HG03280 (cell line): ENCODE results near the gene PKN2.

Source experiments
- ATAC-seq: cut with Tn5 transposase; IDR thresholded peaks from one replicate; pipeline ENCODE4 v1.9.1; 2021; ENCODE audit warnings: mild to moderate bottlenecking, moderate library complexity; ENCODE audit not compliant: unreplicated experiment

PKN2 gene

DNA sequence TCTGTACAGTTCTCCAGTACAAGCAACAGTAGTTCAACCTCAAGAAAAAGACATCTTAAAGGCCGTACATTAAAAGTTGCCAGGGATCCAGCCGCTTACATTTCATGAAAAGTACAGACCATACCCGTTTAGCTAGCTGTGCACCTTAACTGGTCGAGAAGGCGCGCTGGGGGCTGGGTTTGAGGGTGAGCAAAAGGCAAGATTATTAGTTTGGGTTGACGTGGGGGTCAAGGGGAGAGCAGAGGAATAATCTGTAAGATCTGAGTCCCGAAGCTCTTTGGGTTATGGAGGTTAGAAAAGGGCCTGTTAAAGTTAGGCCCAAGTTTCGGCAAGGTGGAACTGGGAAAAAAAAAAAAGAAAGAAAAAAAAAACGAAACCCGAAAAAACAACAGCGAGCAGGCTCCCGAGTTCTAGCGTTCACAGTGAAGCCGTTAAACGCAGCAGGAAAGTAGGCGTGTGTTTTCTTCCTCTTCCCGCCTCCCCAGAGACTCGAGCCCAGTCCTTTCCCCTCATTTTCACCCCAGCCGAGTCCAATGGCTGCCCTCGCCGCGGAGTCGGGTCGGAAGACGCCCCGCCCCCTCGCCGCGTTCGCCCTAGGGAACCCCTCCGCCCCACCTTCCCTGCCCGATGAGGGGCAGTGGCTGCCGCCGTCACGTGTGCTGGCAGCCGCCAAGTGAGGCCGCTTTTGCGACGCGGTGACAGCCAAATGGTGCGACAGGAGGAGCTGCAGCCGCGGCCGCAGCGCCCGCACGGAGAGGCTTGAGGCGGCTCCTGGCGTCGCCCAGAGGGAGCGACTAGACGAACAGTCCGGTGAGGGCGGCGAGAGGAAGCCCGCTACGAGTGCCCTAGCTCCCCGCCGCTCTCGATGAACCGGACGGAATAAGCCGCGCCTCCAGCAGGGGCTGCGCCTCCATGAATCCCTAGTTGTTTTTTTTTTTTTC lies at the start of gene PKN2:
TSS of gene PKN2 (plus strand) at position 733 of the 941 bp plus-strand sequence. CDS start 308 bp downstream, outside the sequence.
- peak; percentile 90 for ATAC-seq

DNA sequence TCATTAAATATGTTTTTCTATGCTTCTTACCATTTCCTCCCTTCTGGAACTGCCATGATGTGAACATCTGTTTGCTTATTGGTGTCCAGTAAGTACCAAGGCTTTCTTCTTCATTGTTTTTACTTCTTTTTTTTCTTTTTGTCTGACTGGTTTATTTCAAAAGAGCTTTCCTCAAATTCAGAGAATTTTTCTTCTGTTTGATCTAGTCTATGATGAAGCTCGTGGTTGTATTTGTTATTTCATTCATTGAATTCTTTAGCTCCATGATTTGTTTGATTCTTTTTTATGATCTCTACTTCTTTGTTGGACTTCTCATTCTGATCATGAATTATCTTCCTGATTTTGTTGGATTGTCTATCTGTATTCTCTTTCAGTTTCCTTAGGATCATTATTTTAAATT lies 49.5 kb upstream of the PKN2 start:
- ATAC-seq: no peak

DNA sequence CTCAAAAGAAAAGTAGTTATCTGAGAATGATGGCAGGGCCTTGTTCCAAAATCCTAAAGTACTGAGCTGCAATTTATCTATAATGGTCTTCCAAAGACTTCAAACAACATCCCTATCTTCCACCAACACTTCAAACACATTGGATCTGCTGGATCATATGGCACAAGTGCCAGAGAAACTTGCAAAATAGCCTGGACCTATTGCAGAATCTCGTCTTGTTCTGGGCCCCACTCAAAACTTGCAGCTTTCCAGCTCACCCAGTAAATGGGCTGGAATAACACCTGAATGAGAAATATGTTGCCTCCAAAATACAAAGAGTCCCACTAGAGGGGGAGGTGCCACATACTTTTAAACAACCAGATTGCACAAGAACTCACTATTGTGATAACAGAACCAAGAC lies 44.0 kb upstream of the PKN2 start:
- ATAC-seq: no peak

DNA sequence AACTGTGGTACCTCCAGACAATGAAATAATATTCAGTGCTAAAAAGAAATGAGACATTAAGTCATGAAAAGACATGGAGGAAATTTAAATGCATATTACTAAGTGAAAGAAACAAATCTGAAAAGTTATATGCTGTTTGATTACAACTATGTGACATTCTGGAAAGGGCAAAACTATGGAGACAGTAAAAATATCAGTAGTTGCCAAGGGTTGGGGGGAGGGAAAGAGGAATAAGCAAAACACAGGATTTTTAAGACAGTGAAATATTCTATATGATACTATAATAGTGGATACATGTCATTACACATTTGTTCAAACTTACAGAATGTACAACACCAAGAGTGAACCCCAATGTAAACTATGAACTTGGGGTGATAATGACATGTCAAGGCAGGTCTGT lies 38.2 kb upstream of the PKN2 start:
- no peak for ATAC-seq

DNA sequence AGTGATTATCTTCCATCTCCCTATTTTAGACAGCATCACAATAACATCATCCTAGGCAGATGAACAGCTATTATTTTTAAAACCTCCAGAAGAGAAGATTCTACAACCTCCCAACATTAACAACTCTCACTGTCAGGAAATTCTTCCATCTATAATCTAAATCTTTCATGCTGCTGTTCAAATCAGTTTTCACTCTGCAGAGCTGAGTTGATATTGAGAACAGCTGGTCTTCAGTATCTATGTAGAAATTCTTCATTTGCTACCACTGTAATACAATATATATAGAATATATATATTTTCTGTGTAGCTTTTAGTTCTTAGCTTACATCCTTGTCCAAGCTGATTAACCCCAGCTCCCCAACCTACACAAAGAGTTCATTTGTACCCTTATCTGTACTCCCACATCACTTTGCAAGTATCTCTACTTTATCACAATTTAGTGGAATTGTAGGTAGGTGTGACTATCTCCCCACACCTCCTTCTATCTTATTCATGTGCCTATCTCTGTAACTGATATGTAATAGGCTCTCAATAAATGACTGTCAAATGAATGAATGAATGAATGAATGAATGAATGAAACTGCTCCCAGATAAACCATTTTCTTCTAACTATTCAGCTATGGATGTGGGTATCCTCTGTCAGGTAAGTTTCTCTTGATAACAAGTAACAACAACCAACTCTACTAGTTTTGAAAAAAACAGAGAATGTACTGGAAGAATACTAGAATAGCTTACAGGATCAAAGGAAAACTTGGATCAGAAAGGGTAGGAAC lies 37.4 kb upstream of the PKN2 start:
- no peak for ATAC-seq

DNA sequence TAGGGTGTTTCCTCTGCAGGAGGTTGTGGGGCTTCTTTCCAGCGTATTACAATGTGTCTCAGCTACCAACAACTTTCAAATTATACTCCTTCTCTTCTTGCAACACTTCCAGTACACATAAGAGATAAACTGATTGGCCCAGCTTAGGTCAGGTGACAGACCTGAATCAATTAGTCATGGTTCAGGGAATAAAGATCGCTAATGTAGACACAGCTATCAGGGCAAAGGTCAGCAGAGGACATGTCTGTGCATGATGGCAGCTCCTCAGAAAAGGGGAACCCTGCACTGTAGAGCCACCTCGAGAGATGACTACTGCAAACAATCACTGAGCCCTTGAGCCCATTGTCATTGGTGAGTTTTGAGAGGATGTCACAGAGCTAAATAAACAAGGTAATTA lies 36.8 kb upstream of the PKN2 start:
- peak; percentile 56 for ATAC-seq

DNA sequence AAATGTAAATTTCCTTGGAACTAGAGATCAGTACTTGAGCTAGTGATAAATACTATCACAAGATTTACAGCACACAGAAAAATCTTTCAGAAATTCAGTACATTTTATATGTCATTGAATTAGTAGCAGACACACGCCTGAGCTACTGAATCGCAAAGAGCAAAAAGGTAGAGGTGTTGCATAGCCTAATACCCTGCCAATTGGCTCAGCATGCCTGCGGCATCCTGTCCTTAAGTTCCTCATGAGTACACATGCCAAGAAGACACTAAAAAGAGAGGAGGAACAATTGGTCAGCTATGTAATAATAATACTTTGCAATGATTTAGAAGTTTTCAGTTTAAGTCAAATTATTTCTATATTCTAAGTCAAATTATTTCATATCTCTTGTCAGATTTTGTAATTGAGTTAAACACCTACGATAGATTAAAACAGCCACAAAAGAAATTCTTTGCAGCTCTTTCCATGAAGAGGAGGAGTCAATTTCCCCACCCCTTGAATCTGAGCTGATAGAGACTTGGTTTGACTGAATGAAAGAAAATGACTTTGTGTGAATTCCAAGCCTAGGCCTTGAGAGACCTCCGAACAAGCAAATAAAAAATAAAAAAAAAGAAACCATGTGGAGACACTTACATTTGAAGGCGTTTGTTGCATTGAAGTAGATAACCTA lies 36.2 kb upstream of the PKN2 start:
- no peak for ATAC-seq

DNA sequence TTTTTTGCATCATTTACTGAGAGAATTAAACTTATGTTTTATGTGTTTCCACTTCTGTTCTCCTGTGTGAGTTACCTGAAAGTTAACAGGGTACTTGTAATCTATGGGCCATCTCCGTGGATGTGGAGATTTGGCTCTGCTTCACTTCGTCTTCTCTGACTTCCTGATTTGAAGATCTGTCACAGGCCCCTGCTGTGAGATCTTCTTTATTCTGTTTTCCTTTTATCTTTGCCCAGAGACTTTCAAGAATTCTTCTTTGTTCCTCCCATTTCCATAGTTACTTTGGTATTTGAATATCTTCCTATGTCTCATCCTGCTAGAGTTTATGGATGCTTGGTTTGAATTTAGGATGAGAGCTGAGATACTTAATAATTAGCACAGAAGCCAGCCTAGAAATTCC lies 35.4 kb upstream of the PKN2 start:
- ATAC-seq: no peak

DNA sequence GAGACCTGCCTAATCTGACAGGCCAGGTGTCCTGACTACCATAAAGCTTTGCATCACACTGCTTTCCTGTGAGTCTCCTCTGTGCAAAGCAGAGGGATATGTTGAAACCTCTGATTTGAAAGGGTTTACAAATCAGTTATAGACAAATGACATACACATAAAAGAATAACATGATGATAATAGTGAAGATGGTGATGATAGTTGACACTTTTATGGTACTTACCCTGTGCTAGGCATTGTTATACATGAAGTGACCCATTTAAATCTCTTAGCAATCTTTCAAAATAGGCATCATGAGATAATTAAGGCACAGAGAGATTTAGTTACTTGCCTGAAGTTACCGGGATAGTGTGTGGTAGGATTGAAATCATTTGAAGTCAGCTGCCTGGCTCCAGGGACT lies 34.1 kb upstream of the PKN2 start:
- no peak for ATAC-seq

DNA sequence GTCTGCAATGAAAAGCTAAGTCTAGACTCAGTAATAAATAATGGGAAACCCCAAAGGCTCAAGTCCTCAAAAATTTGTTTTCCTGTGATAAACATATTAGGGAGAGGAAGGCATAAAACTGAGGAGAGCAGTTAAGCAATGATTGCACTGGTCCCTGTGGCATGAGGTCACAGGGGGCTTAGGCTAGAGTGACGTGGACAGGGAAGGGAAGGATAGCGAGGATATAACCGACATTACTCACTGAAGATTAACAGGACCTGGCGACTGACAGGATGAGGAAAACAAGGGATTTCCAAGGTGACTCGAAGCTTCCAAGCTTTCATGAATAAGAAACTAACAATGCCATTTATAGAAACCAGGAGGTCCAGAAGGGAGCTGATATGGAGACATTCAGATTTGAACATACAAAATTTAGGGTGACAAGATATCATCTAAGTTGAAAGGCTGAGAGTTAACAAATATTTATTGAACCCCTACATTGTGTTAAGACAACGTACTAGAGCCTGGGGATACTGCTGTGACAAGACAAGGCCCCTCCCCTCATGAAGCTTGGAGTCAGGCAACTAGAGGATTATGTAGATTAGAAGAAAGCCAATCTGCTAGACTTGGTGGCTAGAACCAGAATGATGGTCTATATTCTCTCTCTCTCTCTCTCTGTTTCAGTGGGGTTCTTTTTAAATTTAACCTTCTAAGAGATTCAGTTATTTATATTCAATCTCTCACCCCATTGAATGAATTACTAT lies 33.2 kb upstream of the PKN2 start:
- ATAC-seq: no peak

DNA sequence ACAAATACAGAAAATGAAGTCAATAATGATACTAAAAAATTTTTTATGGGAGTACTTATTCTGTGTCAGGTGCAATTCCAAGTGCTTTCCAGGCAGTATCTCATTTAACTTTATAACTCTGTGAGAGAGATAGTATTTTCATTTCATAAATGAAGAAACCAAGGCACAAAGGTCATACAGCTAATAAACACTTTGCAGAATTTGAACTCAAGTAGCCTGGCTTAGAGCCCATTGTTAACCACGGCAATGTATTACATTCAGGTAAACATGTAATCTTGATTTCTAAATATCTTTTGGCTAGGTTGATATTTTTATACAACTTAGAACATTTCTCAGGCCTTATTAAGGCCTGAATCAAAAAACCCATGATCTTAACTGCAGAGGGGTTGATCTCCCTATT lies 28.9 kb upstream of the PKN2 start:
- no peak for ATAC-seq

DNA sequence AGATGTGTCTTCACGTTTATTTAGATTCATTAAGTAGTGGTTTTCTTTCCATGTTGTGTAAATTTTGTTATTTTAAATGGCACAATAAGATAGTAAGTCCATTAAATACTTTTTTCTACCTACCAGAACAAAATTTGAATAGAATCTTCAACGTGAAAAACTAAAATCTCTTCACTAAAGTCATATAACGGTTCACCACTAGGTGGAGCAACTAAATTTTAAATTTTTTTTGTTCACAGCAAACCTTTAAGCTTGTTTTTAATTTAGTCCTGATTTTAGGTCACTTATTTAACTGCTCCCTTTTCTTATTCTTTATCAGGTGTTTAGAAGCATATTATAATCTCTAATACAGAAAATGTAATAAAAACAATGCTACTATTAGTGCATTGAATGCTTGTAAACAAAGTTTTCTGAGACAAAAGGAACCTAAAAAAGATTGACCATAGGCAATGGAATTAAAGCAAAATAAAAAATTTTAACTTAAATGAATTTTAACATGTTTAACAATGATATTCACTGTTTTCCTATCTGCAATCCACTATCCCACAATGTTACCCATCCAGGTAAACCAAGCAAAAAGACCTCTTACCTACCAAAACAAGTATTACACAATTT lies 28.3 kb upstream of the PKN2 start:
- ATAC-seq: no peak

DNA sequence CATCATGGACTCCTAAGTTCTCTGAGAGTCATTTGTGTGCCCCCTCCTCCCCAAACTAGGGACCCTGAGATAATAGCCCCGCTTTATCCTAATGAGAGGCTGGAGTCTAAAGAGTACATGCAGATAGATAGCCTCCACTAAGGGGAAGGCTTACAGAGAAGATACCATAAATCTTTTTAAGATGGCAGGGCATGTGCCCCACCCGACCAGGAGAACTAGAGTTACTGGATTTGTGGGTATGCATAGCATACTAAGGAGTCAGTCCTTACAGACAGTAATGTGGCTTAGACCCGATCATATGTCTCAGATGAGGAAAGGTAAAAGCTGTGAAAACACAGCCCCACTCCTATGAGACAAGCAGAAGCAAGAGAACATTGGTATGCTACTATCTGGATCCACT lies 25.7 kb upstream of the PKN2 start:
- no peak for ATAC-seq

DNA sequence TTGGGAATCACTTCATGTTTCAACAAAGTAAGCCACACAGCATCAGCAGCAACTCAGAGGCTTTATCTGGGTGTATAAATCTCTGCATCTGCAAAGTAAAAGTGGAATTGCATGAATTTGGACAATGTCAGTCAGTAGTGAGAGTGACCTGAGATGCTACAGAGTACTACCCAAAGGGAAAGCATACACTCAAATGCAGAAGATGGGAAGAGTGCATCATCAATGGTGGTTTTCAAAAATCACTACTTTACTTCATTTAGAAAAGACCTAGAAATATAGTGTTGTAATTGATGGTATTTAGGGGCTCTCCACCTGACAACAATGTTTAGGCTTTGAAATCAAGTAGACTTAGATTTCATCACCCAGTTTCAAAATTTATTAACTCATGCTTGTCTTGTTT lies 24.5 kb upstream of the PKN2 start:
- no peak for ATAC-seq

DNA sequence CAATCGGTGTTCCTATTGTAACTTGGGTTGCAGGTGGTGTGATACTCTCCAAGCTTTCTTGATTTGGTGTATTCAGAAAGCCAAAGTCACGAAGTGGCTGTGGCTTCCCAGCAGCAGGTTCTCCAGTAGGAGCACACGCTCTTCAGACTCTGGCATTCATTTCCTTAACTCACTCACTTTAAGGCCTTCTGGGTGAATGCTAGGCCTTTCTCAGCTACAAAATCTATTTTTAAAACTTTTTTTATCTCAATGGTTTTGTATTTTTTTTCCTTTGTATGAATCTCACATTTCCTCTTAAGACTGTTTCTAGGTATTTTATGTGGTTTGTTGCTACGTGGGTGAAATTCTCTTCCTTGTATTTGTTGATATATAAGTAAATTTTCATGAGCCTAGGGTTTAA lies 22.9 kb upstream of the PKN2 start:
- no peak for ATAC-seq

DNA sequence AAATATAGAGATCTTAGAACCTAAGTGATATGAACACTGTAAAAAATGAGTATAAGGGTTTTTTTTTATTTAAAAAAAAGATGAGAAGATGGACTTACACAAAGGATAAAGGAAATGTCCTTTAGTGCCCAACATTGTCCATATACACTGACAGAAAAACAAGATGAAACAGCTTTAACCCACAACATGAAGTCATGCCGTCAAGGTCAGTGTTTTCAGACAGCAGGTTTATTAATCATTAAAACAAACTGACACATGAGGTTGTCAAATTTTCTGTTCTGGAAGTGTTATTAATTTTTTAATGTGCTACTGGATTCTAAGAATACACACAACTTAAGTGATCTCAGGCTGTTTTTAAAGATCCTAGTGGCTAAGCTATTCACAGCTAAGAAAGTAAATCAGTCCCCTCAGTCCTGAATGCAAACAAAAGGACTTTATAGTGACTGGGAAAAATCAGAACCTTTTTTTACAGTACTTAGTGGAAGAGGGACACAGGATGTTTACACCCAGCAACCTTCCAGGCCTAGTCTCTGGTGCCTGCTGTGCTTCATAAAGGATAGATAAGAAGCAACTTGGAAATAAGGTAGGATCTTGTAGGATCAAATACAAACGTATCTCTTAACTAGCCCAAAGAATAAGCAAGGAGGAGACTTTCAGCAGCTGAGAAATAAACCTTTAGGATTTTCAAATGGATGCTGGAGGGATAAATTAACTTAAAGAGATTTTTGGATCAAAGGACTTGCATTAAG lies 21.9 kb upstream of the PKN2 start:
- no peak for ATAC-seq

DNA sequence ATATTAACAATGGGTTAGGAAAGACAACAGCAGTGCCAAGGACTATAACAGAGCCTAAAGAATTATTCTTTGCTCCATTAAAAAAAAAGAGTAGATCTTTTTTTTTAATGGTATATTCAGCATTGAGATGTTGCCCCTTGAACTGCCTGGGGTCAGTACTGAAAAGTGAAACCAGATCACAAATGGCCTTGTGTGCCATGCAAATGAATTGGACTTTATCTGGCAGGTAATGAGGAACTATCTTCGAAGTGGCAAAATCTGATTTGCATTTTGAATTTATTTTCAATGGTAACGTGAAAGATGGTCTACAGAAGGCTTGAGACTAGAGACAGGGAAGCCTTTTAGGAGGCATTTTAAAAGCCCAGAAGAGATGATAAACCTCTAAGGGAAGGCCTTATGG lies 21.4 kb upstream of the PKN2 start:
- ATAC-seq: no peak

DNA sequence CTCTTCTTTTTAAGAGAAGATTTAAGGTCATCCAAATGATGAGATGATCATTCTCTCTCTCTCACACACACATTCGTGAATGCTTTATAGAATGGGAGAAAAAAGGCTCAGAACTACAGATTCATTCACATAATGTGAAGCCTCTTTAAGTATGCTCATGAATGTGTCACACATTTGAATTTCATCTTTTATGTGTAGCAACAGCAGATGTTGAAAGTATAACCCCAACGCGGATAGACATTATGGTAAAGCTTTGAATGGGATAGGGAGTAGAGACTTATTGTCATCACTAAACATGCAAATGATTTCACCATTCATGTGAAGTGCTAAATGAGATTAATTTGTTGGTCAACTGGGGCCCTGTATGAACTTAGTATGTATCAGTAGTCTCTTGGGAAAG lies 15.7 kb upstream of the PKN2 start:
- no peak for ATAC-seq

DNA sequence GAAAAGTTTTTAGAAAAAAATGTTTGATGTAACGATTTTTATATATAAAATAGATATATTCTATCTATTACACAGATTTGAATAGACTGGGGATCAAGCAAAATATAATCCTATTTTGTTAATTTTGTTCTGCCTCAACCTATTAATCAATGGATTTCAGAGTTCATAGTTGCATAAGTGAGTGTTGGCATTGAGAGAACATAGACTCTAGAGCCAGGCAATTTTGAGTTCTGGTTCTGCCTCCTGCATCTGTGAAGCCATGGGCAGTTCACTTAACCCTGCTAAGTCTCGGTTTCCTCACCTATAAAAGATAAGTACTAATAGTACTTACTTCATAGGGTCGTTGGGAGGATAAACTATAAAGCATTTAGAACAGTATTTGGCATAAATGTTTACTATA lies 13.6 kb upstream of the PKN2 start:
- ATAC-seq: no peak

DNA sequence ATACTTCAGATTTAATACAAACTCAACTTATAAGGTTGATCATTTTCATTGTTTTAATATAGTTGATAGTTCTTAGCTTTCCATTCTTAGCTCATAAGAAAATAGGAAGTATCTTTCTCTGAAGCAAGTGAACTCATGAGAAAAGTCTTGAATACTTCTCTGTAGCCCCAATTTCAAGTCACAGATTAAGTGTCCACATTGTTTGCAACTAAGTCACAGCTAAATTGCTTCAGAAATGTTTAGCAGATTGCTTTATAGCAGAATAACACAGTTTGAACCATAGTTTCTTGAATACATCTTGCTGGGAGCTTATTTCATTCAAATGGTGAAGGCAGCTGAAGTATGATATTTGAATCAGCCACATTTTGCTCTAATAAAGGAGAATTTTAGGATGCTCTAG lies 10.6 kb upstream of the PKN2 start:
- ATAC-seq: no peak
